Measurements from ENCODE around the gene SEM1.
"Not testable (repeated sequence)": the region's sequence is repeated elsewhere in the genome, so short reads cannot be mapped to it uniquely, and the experiment has no call there.

The SEM1 gene

GRCh38 chr7:96720843-96721242, 11.2 kb upstream of the SEM1 start:
- no peak for TF ChIP-seq JUND (IDR thresholded peaks at IDR 0.05; ENCODE audit: low read depth)
- in situ Hi-C loops (cut with HindIII; ENCODE audit: low pct_unique_long_range_greater_than_20kb, low sequenced_read_pairs), result no loop called here
- DNase-seq (ENCODE audit: low read depth in 1 of 2, low spot score in 1 of 2), result peak in 1 of 2 experiments; percentile 19

- no peak for DNase-seq (ENCODE audit: low read depth in 1 of 2, low spot score in 1 of 2)
- no peak for TF ChIP-seq JUND (IDR thresholded peaks at IDR 0.05; ENCODE audit: low read depth)
- in situ Hi-C loops (cut with HindIII; ENCODE audit: low pct_unique_long_range_greater_than_20kb, low sequenced_read_pairs), result no loop called here
Measured at GRCh38 chr7:96719164-96719563, 9.5 kb upstream of the SEM1 start.

- in situ Hi-C loops (cut with HindIII; ENCODE audit: low pct_unique_long_range_greater_than_20kb, low sequenced_read_pairs), result no loop called here
- no peak for DNase-seq (ENCODE audit: low read depth in 1 of 2, low spot score in 1 of 2)
- TF ChIP-seq JUND (IDR thresholded peaks at IDR 0.05; ENCODE audit: low read depth), result no peak
Measured at GRCh38 chr7:96718107-96719003, 8.7 kb upstream of the SEM1 start.

GRCh38 chr7:96713037-96713436, 3.4 kb upstream of the SEM1 start:
- DNase-seq (ENCODE audit: low read depth in 1 of 2, low spot score in 1 of 2), result no peak
- no peak for TF ChIP-seq JUND (IDR thresholded peaks at IDR 0.05; ENCODE audit: low read depth)
- in situ Hi-C loops (cut with HindIII; ENCODE audit: low pct_unique_long_range_greater_than_20kb, low sequenced_read_pairs), result no loop called here

- in situ Hi-C loops (cut with HindIII; ENCODE audit: low pct_unique_long_range_greater_than_20kb, low sequenced_read_pairs), result no loop called here
- no peak for TF ChIP-seq JUND (IDR thresholded peaks at IDR 0.05; ENCODE audit: low read depth)
- no peak for DNase-seq (ENCODE audit: low read depth in 1 of 2, low spot score in 1 of 2)
Measured at GRCh38 chr7:96710544-96710943, 898 bp upstream of the SEM1 start.

GRCh38 chr7:96708872-96709271, 774 bp downstream of the SEM1 start:
- TF ChIP-seq JUND (IDR thresholded peaks at IDR 0.05; ENCODE audit: low read depth), result no peak
- DNase-seq (ENCODE audit: low read depth in 1 of 2, low spot score in 1 of 2), result no peak
- in situ Hi-C loops (cut with HindIII; ENCODE audit: low pct_unique_long_range_greater_than_20kb, low sequenced_read_pairs), result no loop called here

- DNase-seq (ENCODE audit: low read depth in 1 of 2, low spot score in 1 of 2), result no peak
- in situ Hi-C loops (cut with HindIII; ENCODE audit: low pct_unique_long_range_greater_than_20kb, low sequenced_read_pairs), result no loop called here
- no peak for TF ChIP-seq JUND (IDR thresholded peaks at IDR 0.05; ENCODE audit: low read depth)
Measured at GRCh38 chr7:96707901-96708774, 1.5 kb downstream of the SEM1 start.

- no peak for DNase-seq (ENCODE audit: low read depth in 1 of 2, low spot score in 1 of 2)
- in situ Hi-C loops (cut with HindIII; ENCODE audit: low pct_unique_long_range_greater_than_20kb, low sequenced_read_pairs), result no loop called here
- TF ChIP-seq JUND (IDR thresholded peaks at IDR 0.05; ENCODE audit: low read depth), result no peak
Measured at GRCh38 chr7:96701258-96701657, 8.4 kb downstream of the SEM1 start.

GRCh38 chr7:96700516-96700915, 9.1 kb downstream of the SEM1 start:
- no peak for DNase-seq (ENCODE audit: low read depth in 1 of 2, low spot score in 1 of 2)
- TF ChIP-seq JUND (IDR thresholded peaks at IDR 0.05; ENCODE audit: low read depth), result no peak
- in situ Hi-C loops (cut with HindIII; ENCODE audit: low pct_unique_long_range_greater_than_20kb, low sequenced_read_pairs), result no loop called here

- in situ Hi-C loops (cut with HindIII; ENCODE audit: low pct_unique_long_range_greater_than_20kb, low sequenced_read_pairs), result no loop called here
- DNase-seq (ENCODE audit: low read depth in 1 of 2, low spot score in 1 of 2), result no peak
- no peak for TF ChIP-seq JUND (IDR thresholded peaks at IDR 0.05; ENCODE audit: low read depth)
Measured at GRCh38 chr7:96699219-96699871, 10.3 kb downstream of the SEM1 start.

- in situ Hi-C loops (cut with HindIII; ENCODE audit: low pct_unique_long_range_greater_than_20kb, low sequenced_read_pairs); DNase-seq (ENCODE audit: low read depth in 1 of 2, low spot score in 1 of 2): not testable (repeated sequence)
Measured at GRCh38 chr7:96698449-96698848, 11.2 kb downstream of the SEM1 start.

- no peak for DNase-seq (ENCODE audit: low read depth in 1 of 2, low spot score in 1 of 2)
- in situ Hi-C loops (cut with HindIII; ENCODE audit: low pct_unique_long_range_greater_than_20kb, low sequenced_read_pairs), result no loop called here
- no peak for TF ChIP-seq JUND (IDR thresholded peaks at IDR 0.05; ENCODE audit: low read depth)
Measured at GRCh38 chr7:96697822-96698221, 11.8 kb downstream of the SEM1 start.
